ENCODE data around the gene PTK6. TPM values are rescaled to one million over a fixed set of nuclear protein-coding genes. Genes with fewer than 3 reads are reported as not detected.
"Not testable (repeated sequence)": the region's sequence is repeated elsewhere in the genome, so short reads cannot be mapped to it uniquely, and the experiment has no call there.

PTK6 gene
- total RNA-seq, 2 experiments from 2014 or later = 0.34 TPM; not detected in 1

DNA sequence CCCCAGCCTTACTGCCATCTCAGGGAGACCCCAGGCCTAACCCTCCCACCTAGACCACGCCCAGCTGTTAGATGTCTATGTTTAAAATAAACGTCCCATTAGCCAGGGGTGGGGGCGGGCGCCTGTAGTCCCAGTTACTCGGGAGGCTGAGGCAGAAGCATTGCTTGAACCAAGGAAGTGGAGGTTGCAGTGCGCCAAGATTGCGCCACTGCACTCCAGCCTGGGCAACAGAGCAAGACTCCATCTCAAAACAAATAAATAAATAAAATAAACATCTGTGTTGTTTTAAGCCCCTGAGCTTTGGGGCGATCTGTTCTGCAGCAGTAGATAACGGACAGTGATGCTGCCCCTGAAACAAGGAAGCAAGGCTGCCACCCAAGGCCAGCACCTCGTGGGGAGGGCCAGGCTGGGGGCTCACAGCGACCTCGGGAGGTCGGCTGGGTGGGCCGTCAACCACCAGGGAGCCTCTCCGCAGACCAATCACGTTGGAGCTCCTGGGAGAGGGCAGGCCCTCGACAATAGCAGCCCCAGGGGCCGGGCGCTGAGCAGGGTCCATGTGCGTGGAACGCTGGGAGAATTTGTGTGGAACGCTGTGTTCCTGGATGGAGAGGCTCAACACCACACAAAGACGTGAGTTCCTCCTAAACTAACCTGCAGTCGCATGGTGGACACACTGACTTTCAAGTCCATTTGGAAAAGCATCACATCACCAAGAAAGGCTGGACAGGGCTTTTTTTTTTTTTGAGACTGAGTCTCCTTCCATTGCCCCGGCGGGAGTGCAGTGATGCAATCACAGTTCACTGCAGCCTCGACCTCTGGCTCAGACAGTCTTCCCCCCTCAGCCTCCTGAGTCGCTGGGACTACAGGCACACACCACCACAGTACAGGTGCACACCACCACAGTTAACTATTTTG, 37.9 kb upstream of the PTK6 start:
- H3K4me3 Mint-ChIP-seq = peak overlapping the region; percentile 58
- peak overlapping the region; percentile 46 for H3K27ac Mint-ChIP-seq
- DNase-seq (no peak), ATAC-seq (no peak)
- H3K4me1 Mint-ChIP-seq (ENCODE audit: low read depth) = peaks cover 2% of the 10 kb centered on the region
- peaks cover 3% of the 10 kb centered on the region for H3K36me3 Mint-ChIP-seq (ENCODE audit: low read depth)
- ChIA-PET POLR2A (interaction anchor here (0.8 to 1.2 kb wide), 4 partner anchors 46 to 385 kb away, joined by 3 to 4 read pairs (median 4); partner anchors contain the start of gene RTEL1), CTCF (interaction anchor here (0.8 to 1.6 kb wide), 3 partner anchors 37 to 290 kb away, joined by 3 to 7 read pairs (median 4); partner anchors contain the start of gene TPD52L2)
- H3K27me3 Mint-ChIP-seq (ENCODE audit: low read depth) = peaks cover 22% of the 10 kb centered on the region
- H3K9me3 Mint-ChIP-seq (ENCODE audit: insufficient read depth) = no peaks in the 10 kb centered on the region

DNA sequence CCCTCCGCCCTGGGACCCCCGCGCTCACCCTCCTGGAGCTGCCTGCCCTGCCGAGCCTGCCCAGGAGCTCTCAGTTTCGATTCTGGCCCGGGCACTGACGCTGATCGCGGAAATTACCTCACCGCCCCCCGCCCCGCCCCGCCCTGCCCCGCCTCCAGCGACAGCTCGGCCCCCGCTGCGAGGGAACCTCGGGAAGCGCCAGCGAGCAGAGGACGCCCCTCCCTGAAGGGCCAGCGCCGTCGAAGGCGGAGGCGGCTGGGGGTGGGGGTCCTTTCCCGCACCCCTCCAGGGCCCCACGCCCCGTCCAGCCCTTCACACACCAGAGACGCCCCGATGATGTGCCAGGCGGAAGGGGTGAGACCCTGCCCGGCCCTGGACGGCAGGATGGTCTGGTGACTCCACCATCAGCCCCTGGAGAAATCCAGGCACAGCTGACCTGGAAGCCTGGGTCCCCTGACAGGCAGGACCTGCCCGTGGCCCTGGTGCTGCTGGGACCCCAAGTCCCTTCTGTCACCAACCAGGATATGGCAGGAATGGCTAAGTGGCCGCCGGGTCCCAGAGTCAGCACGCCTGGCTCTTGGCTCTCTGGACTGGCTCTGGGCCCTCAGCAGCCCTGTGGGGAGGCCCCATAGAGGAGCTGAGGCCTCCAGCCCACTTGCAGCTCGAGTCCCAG, 37.1 kb upstream of the PTK6 start, which contains the start of gene HELZ2:
HELZ2 (minus strand) TSS at position 84 of the 673 bp plus-strand sequence. CDS start 1,854 bp downstream, outside the sequence.
- H3K27ac Mint-ChIP-seq = peak within 1 kb of the TSS; percentile 89
- H3K4me3 Mint-ChIP-seq = peak within 1 kb of the TSS; percentile 83
- H3K36me3 Mint-ChIP-seq (ENCODE audit: low read depth) = peaks cover 6% of the 10 kb centered on the region
- H3K27me3 Mint-ChIP-seq (ENCODE audit: low read depth) = peaks cover 18% of the 10 kb centered on the region
- no peaks in the 10 kb centered on the region for H3K9me3 Mint-ChIP-seq (ENCODE audit: insufficient read depth)
- CTCF ChIA-PET = interaction anchor here (0.6 to 1.6 kb wide), 5 partner anchors 26 to 291 kb away, joined by 3 to 7 read pairs (median 4); partner anchors contain the start of gene TPD52L2
- DNase-seq (peak; percentile 85), ATAC-seq (peak; percentile 84)
- H3K4me1 Mint-ChIP-seq (ENCODE audit: low read depth) = peaks cover 10% of the 10 kb centered on the region
- POLR2A ChIA-PET = interaction anchor here (0.6 to 1.4 kb wide), 12 partner anchors 9 to 386 kb away, joined by 3 to 4 read pairs (median 3); partner anchors contain the start of genes GMEB2, RTEL1 and STMN3

DNA sequence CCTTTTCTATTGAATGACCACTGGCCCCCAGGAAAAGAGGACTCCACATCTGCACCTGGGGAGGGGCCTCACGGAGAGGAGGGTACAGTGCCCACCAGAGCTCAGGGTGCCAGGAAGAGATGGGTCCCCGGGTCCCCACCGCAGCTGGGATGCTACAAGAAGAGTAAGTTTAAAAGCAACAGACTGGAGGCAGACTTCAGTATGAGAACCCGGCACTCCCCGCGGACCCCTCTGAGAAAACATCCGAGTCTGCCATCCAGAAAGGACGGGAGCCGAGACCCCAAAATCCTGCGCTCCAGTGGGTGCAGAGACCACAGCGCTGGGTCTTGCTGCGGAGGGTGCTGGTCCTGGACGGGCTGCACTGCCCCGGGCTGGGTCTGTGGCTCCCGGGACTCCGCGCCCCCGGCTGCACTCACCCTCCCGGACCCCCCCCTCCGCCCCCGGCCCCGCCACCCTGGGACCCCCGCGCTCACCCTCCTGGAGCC, 36.5 kb upstream of the PTK6 start:
- Mint-ChIP-seq H3K9me3 (ENCODE audit: insufficient read depth) (no peaks in the 10 kb centered on the region), H3K36me3 (ENCODE audit: low read depth) (peaks cover 10% of the 10 kb centered on the region), H3K27me3 (ENCODE audit: low read depth) (peaks cover 15% of the 10 kb centered on the region), H3K4me3 (peak overlapping the region; percentile 83), H3K27ac (peak overlapping the region; percentile 89), H3K4me1 (ENCODE audit: low read depth) (peaks cover 16% of the 10 kb centered on the region)
- ChIA-PET POLR2A (interaction anchor here (0.7 to 1.4 kb wide), 10 partner anchors 9 to 285 kb away, joined by 3 to 4 read pairs (median 3); partner anchors contain the start of genes PTK6 and RTEL1), CTCF (interaction anchor here (0.6 to 1.8 kb wide), 5 partner anchors 26 to 212 kb away, joined by 3 to 8 read pairs (median 4); partner anchors contain the start of gene PTK6)
- DNase-seq (no peak), ATAC-seq (peak; percentile 40)

DNA sequence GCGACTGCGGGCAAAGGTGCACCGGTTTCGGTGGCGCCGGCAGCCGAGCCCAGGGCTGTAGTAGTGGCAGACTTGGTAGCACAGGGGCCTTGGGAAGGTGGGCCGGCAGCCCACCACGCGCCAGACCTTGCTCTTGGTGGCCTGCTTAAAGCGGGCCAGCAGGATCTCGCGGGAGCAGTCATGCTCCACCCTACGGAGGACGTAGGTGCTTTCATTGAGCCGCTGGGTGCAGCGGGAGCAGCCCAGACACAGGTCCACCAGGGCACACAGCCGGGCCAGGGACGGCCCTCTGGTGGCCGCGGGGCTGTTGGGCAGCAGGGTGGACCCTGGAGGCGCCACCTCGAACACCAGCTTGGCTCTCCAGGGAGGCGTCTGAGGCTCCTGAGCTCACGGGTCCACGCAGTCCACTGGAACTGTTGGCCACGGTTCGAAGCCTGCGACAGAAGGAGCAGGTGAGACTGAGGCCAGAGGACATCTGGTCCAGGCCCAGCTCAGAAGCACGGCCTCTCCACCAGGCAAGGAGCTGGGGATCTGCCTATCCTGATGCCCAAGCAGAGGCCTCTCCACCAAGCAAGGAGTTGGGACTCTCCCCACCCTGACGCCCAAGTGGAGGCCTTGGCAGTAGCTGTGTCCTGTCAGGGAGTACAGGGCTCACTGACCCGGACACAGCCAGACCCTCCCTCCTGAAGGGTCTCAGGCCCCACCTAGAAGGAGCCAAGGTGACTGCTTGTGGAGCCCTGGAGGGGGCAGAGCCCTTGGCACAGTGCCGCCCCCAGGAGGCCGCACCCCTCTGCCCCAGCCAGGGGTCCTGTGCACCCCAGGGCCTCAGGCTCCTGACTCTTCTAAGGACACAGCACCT, 35.8 kb upstream of the PTK6 start:
- H3K4me1 Mint-ChIP-seq (ENCODE audit: low read depth) = peaks cover 22% of the 10 kb centered on the region
- H3K36me3 Mint-ChIP-seq (ENCODE audit: low read depth) = peaks cover 13% of the 10 kb centered on the region
- ATAC-seq (peak; percentile 10), DNase-seq (no peak)
- H3K27me3 Mint-ChIP-seq (ENCODE audit: low read depth) = peaks cover 13% of the 10 kb centered on the region
- POLR2A ChIA-PET = interaction anchor here (0.7 to 1.5 kb wide), 8 partner anchors 15 to 286 kb away, joined by 3 to 4 read pairs (median 3); partner anchors contain the start of gene PTK6
- H3K27ac Mint-ChIP-seq = peak overlapping the region; percentile 89
- CTCF ChIA-PET = interaction anchor here (0.8 to 1.8 kb wide), 2 partner anchors 36 to 69 kb away, joined by 3 to 8 read pairs; partner anchors contain the start of gene PTK6
- peak overlapping the region; percentile 83 for H3K4me3 Mint-ChIP-seq
- no peaks in the 10 kb centered on the region for H3K9me3 Mint-ChIP-seq (ENCODE audit: insufficient read depth)

DNA sequence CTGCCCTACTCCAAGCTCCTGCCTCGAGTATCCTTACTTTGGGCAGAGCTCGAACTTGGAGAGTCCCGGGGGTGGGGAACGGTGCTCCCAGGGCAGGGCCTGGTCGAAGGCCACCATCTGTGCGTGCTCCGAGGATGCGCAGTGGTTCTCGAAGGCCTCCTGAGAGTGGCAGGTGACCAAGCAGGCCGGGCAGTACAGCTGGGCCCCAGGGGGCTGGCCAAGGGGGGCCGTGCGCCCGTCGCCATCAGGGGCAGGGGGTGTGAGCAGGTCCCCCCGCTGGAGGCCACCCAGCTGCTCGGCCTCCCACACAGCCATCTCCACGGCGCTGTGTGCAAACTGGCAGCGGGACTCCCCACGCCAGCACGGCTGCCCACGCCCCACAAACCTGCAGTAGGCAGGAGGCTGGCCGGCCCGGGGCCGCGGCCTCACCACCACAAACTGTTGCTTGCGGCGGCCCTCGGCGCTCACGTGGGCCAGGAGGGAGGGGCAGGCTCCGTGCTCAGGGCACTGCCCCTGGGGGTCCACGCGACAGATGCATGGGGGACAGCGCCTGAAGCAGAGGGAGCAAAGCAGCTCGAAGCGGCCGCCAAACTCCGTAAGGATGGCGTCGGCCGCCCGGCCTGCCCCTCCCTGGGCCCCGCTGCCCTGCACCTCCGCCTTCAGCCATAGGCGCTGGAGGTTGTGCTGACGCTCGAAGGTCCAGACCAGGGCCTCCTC, 35.1 kb upstream of the PTK6 start:
- peaks cover 8% of the 10 kb centered on the region for H3K27me3 Mint-ChIP-seq (ENCODE audit: low read depth)
- no peak overlapping the region for H3K27ac Mint-ChIP-seq
- H3K4me3 Mint-ChIP-seq = no peak overlapping the region
- ATAC-seq (no peak), DNase-seq (no peak)
- H3K36me3 Mint-ChIP-seq (ENCODE audit: low read depth) = peaks cover 21% of the 10 kb centered on the region
- no peaks in the 10 kb centered on the region for H3K9me3 Mint-ChIP-seq (ENCODE audit: insufficient read depth)
- H3K4me1 Mint-ChIP-seq (ENCODE audit: low read depth) = peaks cover 30% of the 10 kb centered on the region
- ChIA-PET CTCF (interaction anchor here (1.8 kb wide), 1 partner anchor 35 kb away, joined by 8 read pairs; the partner anchor contains the start of gene PTK6), POLR2A (interaction anchor here (1.1 to 1.5 kb wide), 4 partner anchors 15 to 35 kb away, joined by 3 to 4 read pairs (median 3); partner anchors contain the start of gene PTK6)

DNA sequence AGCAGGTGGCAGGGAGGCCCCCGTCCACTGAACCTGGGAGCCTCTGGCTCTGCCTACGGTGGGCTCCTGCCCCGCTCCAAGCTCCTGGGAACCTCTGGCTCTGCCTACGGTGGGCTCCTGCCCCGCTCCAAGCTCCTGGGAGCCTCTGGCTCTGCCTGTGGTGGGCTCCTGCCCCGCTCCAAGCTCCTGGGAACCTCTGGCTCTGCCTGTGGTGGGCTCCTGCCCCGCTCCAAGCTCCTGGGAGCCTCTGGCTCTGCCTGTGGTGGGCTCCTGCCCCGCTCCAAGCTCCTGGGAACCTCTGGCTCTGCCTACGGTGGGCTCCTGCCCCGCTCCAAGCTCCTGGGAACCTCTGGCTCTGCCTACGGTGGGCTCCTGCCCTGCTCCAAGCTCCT, 33.9 kb upstream of the PTK6 start:
- DNase-seq; H3K27ac Mint-ChIP-seq; POLR2A ChIA-PET; ATAC-seq; H3K9me3 Mint-ChIP-seq (ENCODE audit: insufficient read depth); CTCF ChIA-PET; H3K27me3 Mint-ChIP-seq (ENCODE audit: low read depth); H3K4me3 Mint-ChIP-seq: not testable (repeated sequence)
- H3K4me1 Mint-ChIP-seq (ENCODE audit: low read depth) = peaks cover 35% of the 10 kb centered on the region
- H3K36me3 Mint-ChIP-seq (ENCODE audit: low read depth) = peaks cover 26% of the 10 kb centered on the region

DNA sequence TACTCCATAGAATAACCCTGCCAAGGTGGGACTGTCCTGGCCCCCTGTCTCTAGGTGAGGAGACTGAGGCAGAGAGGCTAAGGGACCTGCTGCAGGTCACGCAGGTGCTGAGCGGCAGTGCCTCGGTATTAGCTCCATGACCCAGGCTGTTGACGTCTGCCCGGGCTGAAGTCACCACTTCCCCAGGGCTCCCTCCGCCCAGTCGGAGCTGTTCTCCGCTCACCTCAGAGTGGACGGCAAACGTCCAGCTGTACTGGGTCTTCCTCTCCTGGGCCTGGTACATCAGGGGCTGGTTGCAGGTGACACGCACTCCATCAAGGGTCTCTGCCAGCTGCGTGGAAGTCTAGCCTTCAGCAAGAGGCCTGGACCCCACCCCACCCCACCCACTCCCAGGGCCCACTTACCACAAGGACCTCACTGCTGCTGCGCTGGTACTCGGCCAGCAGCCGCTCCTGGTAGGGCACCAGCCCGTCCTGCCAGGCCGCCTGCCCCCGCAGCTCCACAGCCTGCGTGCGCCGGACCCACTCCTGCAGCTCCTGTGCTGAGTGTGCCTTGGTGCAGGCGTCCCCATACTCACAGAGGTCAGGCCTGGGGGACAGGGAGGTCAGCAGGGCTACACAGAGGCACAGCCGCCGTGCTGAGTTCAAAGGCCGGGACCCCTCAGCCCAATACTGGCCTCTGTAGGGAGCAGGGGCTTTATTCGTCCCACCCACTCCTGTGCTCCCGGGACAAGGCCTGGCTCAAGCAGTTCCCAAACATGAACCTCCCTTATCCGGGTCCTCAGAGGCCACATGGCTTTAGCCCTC, 33.3 kb upstream of the PTK6 start:
- Mint-ChIP-seq H3K4me3 (no peak overlapping the region), H3K27ac (no peak overlapping the region), H3K9me3 (ENCODE audit: insufficient read depth) (no peaks in the 10 kb centered on the region), H3K4me1 (ENCODE audit: low read depth) (peaks cover 35% of the 10 kb centered on the region), H3K27me3 (ENCODE audit: low read depth) (peaks cover 1% of the 10 kb centered on the region), H3K36me3 (ENCODE audit: low read depth) (peaks cover 31% of the 10 kb centered on the region)
- ChIA-PET CTCF (no interaction called here), POLR2A (interaction anchor here (3.5 kb wide), 1 partner anchor 33 kb away, joined by 12 read pairs; the partner anchor contains the start of gene PTK6)
- DNase-seq (no peak), ATAC-seq (no peak)

DNA sequence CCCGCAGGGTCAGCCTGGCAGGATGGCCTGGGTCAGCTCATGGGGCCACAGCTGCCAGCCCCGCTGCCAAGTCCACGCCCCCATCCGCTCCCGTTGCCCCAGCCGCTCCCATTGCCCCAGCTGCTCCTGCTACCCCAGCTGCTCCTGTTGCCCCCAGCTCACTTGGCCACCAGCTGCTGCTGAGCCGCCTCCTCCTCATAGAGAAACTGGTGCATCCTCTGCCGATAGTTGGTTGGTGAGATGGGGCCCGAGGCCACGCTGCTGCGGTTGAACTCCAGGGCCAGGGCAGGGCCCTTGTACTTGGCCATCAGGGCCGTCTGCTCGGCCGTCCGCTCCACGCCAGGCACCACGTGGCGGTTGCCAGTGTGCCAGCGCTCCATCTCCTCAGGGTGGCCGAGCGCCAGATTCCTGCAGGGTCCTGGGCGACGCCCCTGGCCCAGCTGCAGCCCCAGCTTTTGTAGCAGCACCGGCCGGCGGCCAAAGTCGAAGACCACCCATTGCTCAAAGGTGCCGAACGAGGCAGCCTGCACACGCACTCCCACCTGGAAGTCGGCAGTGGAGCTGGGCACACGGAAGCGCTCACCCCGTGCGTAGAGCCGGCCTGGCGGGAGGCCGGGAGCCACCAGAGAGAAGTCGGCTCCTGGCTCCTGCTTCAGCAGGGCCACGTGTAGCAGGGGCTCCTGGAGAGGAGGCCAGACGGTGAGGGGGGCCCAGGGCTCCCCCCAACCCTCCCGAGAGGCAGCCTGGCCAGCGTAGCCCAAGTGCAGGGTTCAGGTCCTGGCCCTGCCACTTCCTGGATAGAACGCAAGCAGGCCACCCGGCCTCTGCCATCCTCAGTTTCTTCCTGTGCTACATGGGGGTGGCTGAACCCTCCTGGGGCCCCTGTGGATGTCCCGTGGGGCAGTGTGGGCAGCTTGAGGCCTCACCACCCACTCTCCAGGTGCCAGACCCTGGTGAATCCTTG, 32.1 kb upstream of the PTK6 start:
- POLR2A ChIA-PET = interaction anchor here (2.0 to 3.5 kb wide), 2 partner anchors 31 to 48 kb away, joined by 7 to 12 read pairs; partner anchors contain the start of gene PTK6

More for the DNA sequence above, 32.1 kb upstream of the PTK6 start:
- Mint-ChIP-seq H3K4me1 (ENCODE audit: low read depth) (peaks cover 34% of the 10 kb centered on the region), H3K4me3 (peak overlapping the region; percentile 31), H3K27ac (peak overlapping the region; percentile 34), H3K27me3 (ENCODE audit: low read depth) (no peaks in the 10 kb centered on the region), H3K9me3 (ENCODE audit: insufficient read depth) (no peaks in the 10 kb centered on the region), H3K36me3 (ENCODE audit: low read depth) (peaks cover 33% of the 10 kb centered on the region)
- CTCF ChIA-PET = interaction anchor here (0.8 kb wide), 1 partner anchor 72 kb away, joined by 3 read pairs; no protein-coding TSS in a partner anchor
- ATAC-seq (no peak), DNase-seq (no peak)

All from activated CD8-positive, alpha-beta T cell treated with anti-CD3 and anti-CD28 coated beads, Interleukin-2, amount 10 ng/mL, durations not matched to agents 7 days and 5 days (primary cell).